ENCODE measurements around the gene PCSK6. TPM values are rescaled to one million over a fixed set of nuclear protein-coding genes. Genes with fewer than 3 reads are reported as not detected.
A peak's percentile ranks its signal among the peaks of the same experiment; 100 is the strongest.

PCSK6 gene
- total and polyA plus RNA-seq, 9 donors: 3.8 to 26.0 (median 13.0) TPM

GRCh38 chr15:101477851-101478362 lies 11.6 kb downstream of the PCSK6 start:
- H3K36me3 ChIP-seq: no peaks in the 10 kb centered on the region
- H3K4me1 ChIP-seq (ENCODE audit: insufficient read depth): no peaks in the 10 kb centered on the region
- WGBS, 3 donors: 74 to 84% (median 79%) methylated on average over 5 of the region's 5 CpGs
- TF ChIP-seq CTCF (IDR thresholded peaks at IDR 0.05) (no peak), POLR2A (IDR thresholded peaks at IDR 0.05) (no peak), EP300 (IDR thresholded peaks at IDR 0.05) (no peak)
- intact Hi-C loops (cut with DNase I): no loop called here
- no peak overlapping the region for H3K27ac ChIP-seq
- H3K27me3 ChIP-seq: no peaks in the 10 kb centered on the region
- H3K9me3 ChIP-seq: no peaks in the 10 kb centered on the region
- no peak overlapping the region for H3K4me3 ChIP-seq
- DNase-seq: peak in 2 of 5 donors; percentile 9 to 22

- no peak overlapping the region for H3K27ac ChIP-seq
- no peak overlapping the region for H3K4me3 ChIP-seq
- no peaks in the 10 kb centered on the region for H3K36me3 ChIP-seq
- H3K4me1 ChIP-seq (ENCODE audit: insufficient read depth): no peaks in the 10 kb centered on the region
- H3K9me3 ChIP-seq: no peaks in the 10 kb centered on the region
- WGBS, 3 donors: 83 to 90% (median 85%) methylated on average over 10 of the region's 10 CpGs
- H3K27me3 ChIP-seq: no peaks in the 10 kb centered on the region
- peak in 1 of 5 donors; percentile 6 for DNase-seq
- TF ChIP-seq CTCF (IDR thresholded peaks at IDR 0.05): no peak
- no peak for TF ChIP-seq POLR2A (IDR thresholded peaks at IDR 0.05)
- no peak for TF ChIP-seq EP300 (IDR thresholded peaks at IDR 0.05)
- intact Hi-C loops (cut with DNase I): no loop called here
Measured at GRCh38 chr15:101476756-101477155, 12.8 kb downstream of the PCSK6 start.

GRCh38 chr15:101474983-101475382 lies 14.5 kb downstream of the PCSK6 start:
- Histone ChIP-seq H3K27ac (no peak overlapping the region), H3K27me3 (no peaks in the 10 kb centered on the region), H3K9me3 (no peaks in the 10 kb centered on the region), H3K4me1 (ENCODE audit: insufficient read depth) (no peaks in the 10 kb centered on the region), H3K36me3 (no peaks in the 10 kb centered on the region), H3K4me3 (no peak overlapping the region)
- WGBS, 3 donors: 77 to 91% (median 89%) methylated on average over 7 of the region's 7 CpGs
- intact Hi-C loops (cut with DNase I): no loop called here
- peak in 1 of 5 donors; percentile 6 for DNase-seq
- TF ChIP-seq EP300 (IDR thresholded peaks at IDR 0.05) (no peak), POLR2A (IDR thresholded peaks at IDR 0.05) (no peak), CTCF (IDR thresholded peaks at IDR 0.05) (no peak)

GRCh38 chr15:101474233-101474632 lies 15.3 kb downstream of the PCSK6 start:
- TF ChIP-seq POLR2A (IDR thresholded peaks at IDR 0.05): no peak
- TF ChIP-seq CTCF (IDR thresholded peaks at IDR 0.05): no peak
- no peak for TF ChIP-seq EP300 (IDR thresholded peaks at IDR 0.05)
- DNase-seq: peak in 1 of 5 donors; percentile 9
- intact Hi-C loops (cut with DNase I): no loop called here
- Histone ChIP-seq H3K4me1 (ENCODE audit: insufficient read depth) (peaks cover 2% of the 10 kb centered on the region), H3K27ac (no peak overlapping the region), H3K27me3 (no peaks in the 10 kb centered on the region), H3K36me3 (no peaks in the 10 kb centered on the region), H3K9me3 (no peaks in the 10 kb centered on the region), H3K4me3 (no peak overlapping the region)
- WGBS, 3 donors: 87 to 95% (median 92%) methylated on average over 10 of the region's 10 CpGs
